ENCODE results near the gene TAF9. TPM values are rescaled to one million over a fixed set of nuclear protein-coding genes. Genes with fewer than 3 reads are reported as not detected.

The TAF9 gene
- polyA plus RNA-seq (2012; rRNA removed), result 106 and 138 TPM in 2 replicates
- 140 and 172 TPM in 2 replicates for polyA plus RNA-seq (2012; cell fraction: cytosol; rRNA removed)
- polyA plus RNA-seq (2012; cell fraction: nucleus; rRNA removed), result 65.0 and 98.1 TPM in 2 replicates

- H2AFZ ChIP-seq (ENCODE audit: low read depth), result peak within 1 kb of the TSS; percentile 85
- POLR2A ChIA-PET, result interaction anchor here (0.5 to 0.6 kb wide), 2 partner anchors 421 to 1640 kb away, joined by 3 read pairs; no protein-coding TSS in a partner anchor
- TF ChIP-seq TAF1 (IDR thresholded peaks at IDR 0.05; ENCODE audit: borderline replicate concordance, low read depth, low read length), result peak; percentile 73; the same call in 1 of the 2 replicates
- TF ChIP-seq NRF1 (IDR thresholded peaks at IDR 0.05; ENCODE audit: low read depth, low read length), result no peak
- peak; percentile 56; the same call in 1 of the 2 replicates for TF ChIP-seq SIN3A (IDR thresholded peaks at IDR 0.05; ENCODE audit: borderline replicate concordance, low read depth, low read length)
- peak; percentile 72 for TF ChIP-seq POLR2AphosphoS5 (IDR thresholded peaks at IDR 0.05; ENCODE audit: low read depth, low read length)
- peak; percentile 55 for TF ChIP-seq USF2 (IDR thresholded peaks at IDR 0.05; ENCODE audit: borderline replicate concordance, low read depth, low read length)
- peak; percentile 93 for TF ChIP-seq MAX (IDR thresholded peaks at IDR 0.05; ENCODE audit: low read depth)
- no peak for TF ChIP-seq CTCF (IDR thresholded peaks at IDR 0.05)
- TF ChIP-seq RAD21 (IDR thresholded peaks at IDR 0.05; ENCODE audit: low read length), result no peak
- TF ChIP-seq REST (IDR thresholded peaks at IDR 0.05; ENCODE audit: low read depth, low read length), result 0 out of 2 replicates have a peak, but pooled peaks have one; percentile 35
- TF ChIP-seq ZBTB33 (IDR thresholded peaks at IDR 0.05; ENCODE audit: borderline replicate concordance, low read depth), result peak; percentile 36; the same call in 1 of the 2 replicates
- peak; percentile 85 for TF ChIP-seq YY1 (IDR thresholded peaks at IDR 0.05; ENCODE audit: low read depth)
- peak; percentile 16; the same call in 1 of the 2 replicates for TF ChIP-seq TCF12 (IDR thresholded peaks at IDR 0.05)
- no peak for TF ChIP-seq SMC3 (IDR thresholded peaks at IDR 0.05; ENCODE audit: low read depth, low read length)
- TF ChIP-seq MXI1 (IDR thresholded peaks at IDR 0.05; ENCODE audit: low read depth, low read length), result peak; percentile 79; the same call in 1 of the 2 replicates
- no peak for TF ChIP-seq MEF2A (IDR thresholded peaks at IDR 0.05; ENCODE audit: borderline replicate concordance, low read depth)
- TF ChIP-seq USF1 (IDR thresholded peaks at IDR 0.05; ENCODE audit: borderline replicate concordance, low read depth), result peak; percentile 92
- TF ChIP-seq GABPA (IDR thresholded peaks at IDR 0.05; ENCODE audit: low read depth), result peak; percentile 66
- H3K9me3 ChIP-seq, result no peaks in the 10 kb centered on the region
- peaks cover 88% of the 10 kb centered on the region for H3K79me2 ChIP-seq (ENCODE audit: insufficient read depth)
- peak within 1 kb of the TSS; percentile 96 to 97 for H3K27ac ChIP-seq (ENCODE audit: low read depth in 2 of 2, low read length in 1 of 2)
- H3K9me2 ChIP-seq, result no peaks in the 10 kb centered on the region
- peak within 1 kb of the TSS; percentile 84 for H3K4me2 ChIP-seq
- peak within 1 kb of the TSS; percentile 99 for H3K9ac ChIP-seq
- no peaks in the 10 kb centered on the region for H3K27me3 ChIP-seq (ENCODE audit: insufficient read depth)
- WGBS (ENCODE audit: low lambda C conversion rate), result under 1% methylated on average over 33 of the region's 66 CpGs
- peak; percentile 93 for DNase-seq
- CTCF ChIA-PET, result no interaction called here
- H3K4me1 ChIP-seq (ENCODE audit: control insufficient read depth in 1 of 2, insufficient read depth in 2 of 2, low read depth in 1 of 2, low read length in 1 of 2), result peaks cover 7 to 13% of the 10 kb centered on the region in 2 experiments; a peak in 3 of 4 replicates
- H3K4me3 ChIP-seq (ENCODE audit: low read depth in 2 of 2, low read length in 1 of 2), result peak within 1 kb of the TSS; percentile 88 to 90
- H3K36me3 ChIP-seq (replicated peaks in 1 of 2; ENCODE audit: control insufficient read depth in 1 of 2, insufficient read depth in 2 of 2, low read length in 1 of 2), result peaks cover 29 to 38% of the 10 kb centered on the region in 2 experiments
- H3F3A ChIP-seq (replicated peaks; ENCODE audit: insufficient read depth), result peaks cover 9% of the 10 kb centered on the region
- peaks cover 15% of the 10 kb centered on the region; the same call in 1 of the 2 replicates for H4K20me1 ChIP-seq (ENCODE audit: insufficient read depth)
These were observed at the start of gene TAF9, which contains the start of the genes AK6 and RAD17 for GRCh38 chr5:69369340-69370121. TAF9 (minus strand) TSS chr5:69369520; CDS start chr5:69365737, 3,783 bp downstream. AK6 (minus strand) TSS chr5:69369520; CDS start chr5:69369490, 30 bp downstream. RAD17 (plus strand) TSS chr5:69369818; CDS start chr5:69372209, 2,391 bp downstream.
